ENCODE measurements around the gene KLC1.

The KLC1 gene

DNA sequence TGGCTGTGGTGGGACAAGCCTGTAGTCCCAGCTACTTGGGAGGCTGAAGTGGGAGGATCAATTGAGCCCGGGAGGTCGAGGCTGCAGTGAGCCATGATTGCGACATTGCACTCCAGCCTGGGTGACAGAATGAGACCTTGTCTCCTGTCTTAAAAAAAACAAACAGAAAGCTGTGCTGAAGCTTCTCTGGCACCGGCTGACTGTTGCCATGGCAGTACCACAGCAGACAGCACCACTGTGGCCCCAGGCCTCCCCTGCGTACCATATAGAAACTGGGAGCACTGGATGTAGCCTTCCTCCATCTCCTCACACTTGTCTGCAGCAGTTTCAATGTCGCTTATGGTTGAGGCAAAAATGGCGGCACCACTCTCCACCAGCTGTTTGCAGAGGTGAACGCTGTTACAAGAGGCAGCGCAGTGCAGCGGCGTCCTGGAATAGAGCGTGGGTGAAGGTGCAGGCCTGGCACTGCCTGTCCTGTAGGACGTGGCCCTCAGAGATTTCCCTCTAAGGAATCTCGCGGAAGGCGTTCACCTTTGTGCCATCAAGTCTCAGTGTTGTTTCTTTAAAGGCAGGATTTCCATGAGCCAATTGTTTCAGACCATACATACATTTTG, 108.5 kb downstream of the KLC1 start:
- WGBS, 2 experiments (ENCODE audit: insufficient coverage in 2 of 2): 94 to 95% methylated on average over 14 to 16 of the region's 16 CpGs
- H3K4me3 ChIP-seq (ENCODE audit: extremely low read depth, insufficient read depth, low read length, poor library complexity, severe bottlenecking): no peak overlapping the region
- H3K9me3 ChIP-seq (ENCODE audit: control insufficient read depth, low read length): no peaks in the 10 kb centered on the region
- H3K4me1 ChIP-seq (ENCODE audit: control insufficient read depth, insufficient read depth, low read length, poor library complexity, severe bottlenecking): peaks cover 10% of the 10 kb centered on the region
- no peak overlapping the region for H3K27ac ChIP-seq (ENCODE audit: low read depth, low read length, severe bottlenecking)
- peaks cover 24% of the 10 kb centered on the region for H3K36me3 ChIP-seq (ENCODE audit: control insufficient read depth, insufficient read depth, low read length)

- Histone ChIP-seq H3K36me3 (ENCODE audit: control insufficient read depth, insufficient read depth, low read length) (peaks cover 20% of the 10 kb centered on the region), H3K9me3 (ENCODE audit: control insufficient read depth, low read length) (no peaks in the 10 kb centered on the region), H3K4me1 (ENCODE audit: control insufficient read depth, insufficient read depth, low read length, poor library complexity, severe bottlenecking) (peaks cover 10% of the 10 kb centered on the region), H3K27ac (ENCODE audit: low read depth, low read length, severe bottlenecking) (no peak overlapping the region), H3K4me3 (ENCODE audit: extremely low read depth, insufficient read depth, low read length, poor library complexity, severe bottlenecking) (no peak overlapping the region)
- WGBS, 2 experiments (ENCODE audit: insufficient coverage in 2 of 2): 86 to 89% methylated on average over 7 to 10 of the region's 10 CpGs
Observed at GRCh38 chr14:103738166-103738565, 109.2 kb downstream of the KLC1 start.

GRCh38 chr14:103738701-103739451, 109.9 kb downstream of the KLC1 start:
- H3K9me3 ChIP-seq (ENCODE audit: control insufficient read depth, low read length): no peaks in the 10 kb centered on the region
- 92 to 96% methylated on average over 24 to 30 of the region's 34 CpGs for WGBS, 2 experiments (ENCODE audit: insufficient coverage in 2 of 2)
- peaks cover 15% of the 10 kb centered on the region for H3K36me3 ChIP-seq (ENCODE audit: control insufficient read depth, insufficient read depth, low read length)
- H3K27ac ChIP-seq (ENCODE audit: low read depth, low read length, severe bottlenecking): no peak overlapping the region
- H3K4me3 ChIP-seq (ENCODE audit: extremely low read depth, insufficient read depth, low read length, poor library complexity, severe bottlenecking): no peak overlapping the region
- peaks cover 10% of the 10 kb centered on the region for H3K4me1 ChIP-seq (ENCODE audit: control insufficient read depth, insufficient read depth, low read length, poor library complexity, severe bottlenecking)

- Histone ChIP-seq H3K27ac (ENCODE audit: low read depth, low read length, severe bottlenecking) (no peak overlapping the region), H3K4me3 (ENCODE audit: extremely low read depth, insufficient read depth, low read length, poor library complexity, severe bottlenecking) (no peak overlapping the region), H3K36me3 (ENCODE audit: control insufficient read depth, insufficient read depth, low read length) (peaks cover 9% of the 10 kb centered on the region), H3K9me3 (ENCODE audit: control insufficient read depth, low read length) (no peaks in the 10 kb centered on the region), H3K4me1 (ENCODE audit: control insufficient read depth, insufficient read depth, low read length, poor library complexity, severe bottlenecking) (peaks cover 10% of the 10 kb centered on the region)
- 94% methylated on average over 3 to 6 of the region's 6 CpGs for WGBS, 2 experiments (ENCODE audit: insufficient coverage in 2 of 2)
Observed at GRCh38 chr14:103739466-103739792, 110.4 kb downstream of the KLC1 start.

DNA sequence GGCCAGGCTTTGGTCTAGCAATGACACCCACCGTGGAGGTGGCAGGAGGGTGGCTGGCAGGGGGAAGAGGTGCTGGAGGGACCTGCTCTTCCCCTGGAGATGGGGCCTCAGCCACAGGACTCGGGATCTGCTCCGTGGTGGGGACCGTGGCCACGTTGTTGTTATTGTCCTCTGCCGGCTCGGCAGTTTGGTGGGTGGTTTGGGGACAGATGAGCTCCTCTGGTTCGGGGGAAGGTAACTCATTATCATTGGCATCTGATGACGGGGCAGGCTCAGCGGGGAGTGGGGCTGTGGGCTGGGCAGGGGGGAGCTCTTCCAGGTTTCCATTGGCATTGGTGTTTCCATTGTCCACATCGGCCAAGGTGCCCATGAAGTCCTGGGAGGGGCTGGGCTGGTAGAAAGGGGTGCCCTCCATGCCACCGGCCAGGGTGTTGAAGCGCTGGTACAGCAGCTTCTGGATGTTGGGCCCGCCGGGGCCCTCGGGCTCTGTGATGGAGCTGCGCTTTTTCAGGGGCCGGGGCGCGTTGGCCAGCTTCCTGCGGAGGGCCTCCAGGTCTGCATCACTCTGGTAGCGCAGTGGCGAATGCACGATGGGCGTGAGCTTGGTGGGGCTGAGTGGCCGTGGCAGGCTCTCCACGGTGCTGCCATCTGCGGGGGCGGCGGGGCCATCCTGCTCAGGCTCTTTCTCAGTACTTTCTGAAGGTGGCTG, 110.9 kb downstream of the KLC1 start:
- Histone ChIP-seq H3K36me3 (ENCODE audit: control insufficient read depth, insufficient read depth, low read length) (peaks cover 4% of the 10 kb centered on the region), H3K4me3 (ENCODE audit: extremely low read depth, insufficient read depth, low read length, poor library complexity, severe bottlenecking) (no peak overlapping the region), H3K9me3 (ENCODE audit: control insufficient read depth, low read length) (no peaks in the 10 kb centered on the region), H3K4me1 (ENCODE audit: control insufficient read depth, insufficient read depth, low read length, poor library complexity, severe bottlenecking) (peaks cover 10% of the 10 kb centered on the region), H3K27ac (ENCODE audit: low read depth, low read length, severe bottlenecking) (no peak overlapping the region)
- WGBS, 2 experiments (ENCODE audit: insufficient coverage in 2 of 2): 95% methylated on average over 27 to 30 of the region's 30 CpGs

- 87 to 93% methylated on average over 7 to 11 of the region's 14 CpGs for WGBS, 2 experiments (ENCODE audit: insufficient coverage in 2 of 2)
- H3K4me1 ChIP-seq (ENCODE audit: control insufficient read depth, insufficient read depth, low read length, poor library complexity, severe bottlenecking): peaks cover 10% of the 10 kb centered on the region
- no peak overlapping the region for H3K4me3 ChIP-seq (ENCODE audit: extremely low read depth, insufficient read depth, low read length, poor library complexity, severe bottlenecking)
- no peak overlapping the region for H3K27ac ChIP-seq (ENCODE audit: low read depth, low read length, severe bottlenecking)
- H3K36me3 ChIP-seq (ENCODE audit: control insufficient read depth, insufficient read depth, low read length): peaks cover 4% of the 10 kb centered on the region
- no peaks in the 10 kb centered on the region for H3K9me3 ChIP-seq (ENCODE audit: control insufficient read depth, low read length)
Observed at GRCh38 chr14:103740991-103741689, 112.1 kb downstream of the KLC1 start.

GRCh38 chr14:103741876-103742275, 112.9 kb downstream of the KLC1 start:
- Histone ChIP-seq H3K27ac (ENCODE audit: low read depth, low read length, severe bottlenecking) (no peak overlapping the region), H3K4me3 (ENCODE audit: extremely low read depth, insufficient read depth, low read length, poor library complexity, severe bottlenecking) (no peak overlapping the region), H3K9me3 (ENCODE audit: control insufficient read depth, low read length) (no peaks in the 10 kb centered on the region), H3K4me1 (ENCODE audit: control insufficient read depth, insufficient read depth, low read length, poor library complexity, severe bottlenecking) (peaks cover 10% of the 10 kb centered on the region), H3K36me3 (ENCODE audit: control insufficient read depth, insufficient read depth, low read length) (peaks cover 4% of the 10 kb centered on the region)
- whole genome bisulfite sequencing, 2 experiments (ENCODE audit: insufficient coverage in 2 of 2): 97 to 98% methylated on average over 6 to 7 of the region's 9 CpGs

GRCh38 chr14:103742499-103743255, 113.7 kb downstream of the KLC1 start:
- Histone ChIP-seq H3K9me3 (ENCODE audit: control insufficient read depth, low read length) (no peaks in the 10 kb centered on the region), H3K4me3 (ENCODE audit: extremely low read depth, insufficient read depth, low read length, poor library complexity, severe bottlenecking) (no peak overlapping the region), H3K4me1 (ENCODE audit: control insufficient read depth, insufficient read depth, low read length, poor library complexity, severe bottlenecking) (peaks cover 10% of the 10 kb centered on the region), H3K36me3 (ENCODE audit: control insufficient read depth, insufficient read depth, low read length) (peaks cover 4% of the 10 kb centered on the region), H3K27ac (ENCODE audit: low read depth, low read length, severe bottlenecking) (no peak overlapping the region)
- 92 to 93% methylated on average over 13 of the region's 14 CpGs for WGBS, 2 experiments (ENCODE audit: insufficient coverage in 2 of 2)

DNA sequence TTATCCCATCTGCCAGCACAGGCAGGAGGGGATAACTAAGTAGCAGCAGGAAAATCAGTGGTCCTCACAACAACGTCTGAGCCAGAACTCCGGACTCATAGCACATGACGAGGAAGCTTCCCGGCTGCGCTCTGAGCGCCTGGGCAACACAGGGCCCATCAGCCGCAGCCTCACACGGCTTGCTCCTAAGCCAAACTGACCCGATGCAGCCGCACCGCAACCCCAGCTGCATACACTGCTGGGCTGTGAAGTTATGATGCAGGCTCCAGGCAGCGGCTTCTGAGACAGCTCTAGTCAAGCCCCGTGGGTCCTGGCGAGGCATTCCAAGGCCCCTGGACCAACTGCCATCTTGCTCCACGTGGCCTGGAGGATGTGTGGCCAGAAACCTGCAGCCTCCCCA, 114.7 kb downstream of the KLC1 start:
- Histone ChIP-seq H3K36me3 (ENCODE audit: control insufficient read depth, insufficient read depth, low read length) (peaks cover 1% of the 10 kb centered on the region), H3K27ac (ENCODE audit: low read depth, low read length, severe bottlenecking) (no peak overlapping the region), H3K4me1 (ENCODE audit: control insufficient read depth, insufficient read depth, low read length, poor library complexity, severe bottlenecking) (peaks cover 10% of the 10 kb centered on the region), H3K4me3 (ENCODE audit: extremely low read depth, insufficient read depth, low read length, poor library complexity, severe bottlenecking) (no peak overlapping the region), H3K9me3 (ENCODE audit: control insufficient read depth, low read length) (no peaks in the 10 kb centered on the region)
- 93% methylated on average over 11 to 15 of the region's 15 CpGs for WGBS, 2 experiments (ENCODE audit: insufficient coverage in 2 of 2)

Data from mesodermal cell (in vitro differentiated cells).